Suprapubic skin (tissue), 4 donors: ENCODE measurements around the gene NSG1.

Experiments
- EP300 ChIP-seq: sonication (generic); formaldehyde crosslinking; IDR thresholded peaks from one replicate; pipeline ENCODE4 v1.6.1; 2017; ENCODE audit warnings: antibody characterized with exemption
- POLR2A ChIP-seq, 2 donors: fragments of 450-650 bp; IDR thresholded peaks; one replicate each; pipeline ENCODE4 v1.6.1; 2017; ENCODE audit warnings: antibody characterized with exemption in 2 of 2, mild to moderate bottlenecking in 2 of 2, moderate library complexity in 2 of 2
- POLR2AphosphoS5 ChIP-seq, 3 donors: sonication (generic); formaldehyde crosslinking; IDR thresholded peaks; one replicate each; pipeline ENCODE4 v1.6.1; 2017; ENCODE audit warnings: antibody characterized with exemption in 3 of 3
- TF ChIP-seq, protein P1 (sequence below), 2 donors: fragments of 200-600 bp in 1 of 2; fragments of 450-650 bp in 1 of 2; sonication (generic) in 1 of 2; IDR thresholded peaks; one replicate each; pipeline ENCODE4 v1.5.1; 2016 to 2019; ENCODE audit warnings: antibody characterized with exemption in 2 of 2, mild to moderate bottlenecking in 1 of 2, moderate library complexity in 1 of 2

DNA sequence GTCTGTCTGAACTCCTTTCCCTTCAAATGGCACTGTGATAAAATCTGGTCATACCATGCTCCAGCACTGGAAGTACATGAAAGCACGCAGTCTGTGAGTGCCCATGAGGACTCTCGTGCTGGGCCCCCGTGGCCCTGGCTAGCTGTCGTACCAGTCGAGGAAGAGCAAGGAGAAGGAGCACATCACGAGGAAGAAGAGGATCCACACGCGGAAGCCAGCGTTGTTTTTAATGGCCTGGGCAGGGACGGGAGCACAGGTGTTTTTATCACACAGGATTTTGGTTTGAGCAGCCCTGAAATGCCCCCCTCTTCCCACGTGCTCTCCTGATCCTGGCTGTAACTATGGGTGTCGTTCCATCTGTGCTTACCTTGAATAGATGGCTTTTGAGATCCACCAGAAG, 33.0 kb downstream of the NSG1 start:
- TF ChIP-seq POLR2AphosphoS5 (IDR thresholded peaks at IDR 0.05) (no peak), POLR2A (IDR thresholded peaks at IDR 0.05) (no peak), EP300 (no peak)
- TF ChIP-seq, protein P1, sequence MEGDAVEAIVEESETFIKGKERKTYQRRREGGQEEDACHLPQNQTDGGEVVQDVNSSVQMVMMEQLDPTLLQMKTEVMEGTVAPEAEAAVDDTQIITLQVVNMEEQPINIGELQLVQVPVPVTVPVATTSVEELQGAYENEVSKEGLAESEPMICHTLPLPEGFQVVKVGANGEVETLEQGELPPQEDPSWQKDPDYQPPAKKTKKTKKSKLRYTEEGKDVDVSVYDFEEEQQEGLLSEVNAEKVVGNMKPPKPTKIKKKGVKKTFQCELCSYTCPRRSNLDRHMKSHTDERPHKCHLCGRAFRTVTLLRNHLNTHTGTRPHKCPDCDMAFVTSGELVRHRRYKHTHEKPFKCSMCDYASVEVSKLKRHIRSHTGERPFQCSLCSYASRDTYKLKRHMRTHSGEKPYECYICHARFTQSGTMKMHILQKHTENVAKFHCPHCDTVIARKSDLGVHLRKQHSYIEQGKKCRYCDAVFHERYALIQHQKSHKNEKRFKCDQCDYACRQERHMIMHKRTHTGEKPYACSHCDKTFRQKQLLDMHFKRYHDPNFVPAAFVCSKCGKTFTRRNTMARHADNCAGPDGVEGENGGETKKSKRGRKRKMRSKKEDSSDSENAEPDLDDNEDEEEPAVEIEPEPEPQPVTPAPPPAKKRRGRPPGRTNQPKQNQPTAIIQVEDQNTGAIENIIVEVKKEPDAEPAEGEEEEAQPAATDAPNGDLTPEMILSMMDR (IDR thresholded peaks at IDR 0.05): no peak
